ENCODE measurements around the gene CLIP3. TPM values are rescaled to one million over a fixed set of nuclear protein-coding genes. Genes with fewer than 3 reads are reported as not detected.

The CLIP3 gene
- total RNA-seq, 3 donors from 2014 or later = 4.6 to 68.9 (median 8.1) TPM

DNA sequence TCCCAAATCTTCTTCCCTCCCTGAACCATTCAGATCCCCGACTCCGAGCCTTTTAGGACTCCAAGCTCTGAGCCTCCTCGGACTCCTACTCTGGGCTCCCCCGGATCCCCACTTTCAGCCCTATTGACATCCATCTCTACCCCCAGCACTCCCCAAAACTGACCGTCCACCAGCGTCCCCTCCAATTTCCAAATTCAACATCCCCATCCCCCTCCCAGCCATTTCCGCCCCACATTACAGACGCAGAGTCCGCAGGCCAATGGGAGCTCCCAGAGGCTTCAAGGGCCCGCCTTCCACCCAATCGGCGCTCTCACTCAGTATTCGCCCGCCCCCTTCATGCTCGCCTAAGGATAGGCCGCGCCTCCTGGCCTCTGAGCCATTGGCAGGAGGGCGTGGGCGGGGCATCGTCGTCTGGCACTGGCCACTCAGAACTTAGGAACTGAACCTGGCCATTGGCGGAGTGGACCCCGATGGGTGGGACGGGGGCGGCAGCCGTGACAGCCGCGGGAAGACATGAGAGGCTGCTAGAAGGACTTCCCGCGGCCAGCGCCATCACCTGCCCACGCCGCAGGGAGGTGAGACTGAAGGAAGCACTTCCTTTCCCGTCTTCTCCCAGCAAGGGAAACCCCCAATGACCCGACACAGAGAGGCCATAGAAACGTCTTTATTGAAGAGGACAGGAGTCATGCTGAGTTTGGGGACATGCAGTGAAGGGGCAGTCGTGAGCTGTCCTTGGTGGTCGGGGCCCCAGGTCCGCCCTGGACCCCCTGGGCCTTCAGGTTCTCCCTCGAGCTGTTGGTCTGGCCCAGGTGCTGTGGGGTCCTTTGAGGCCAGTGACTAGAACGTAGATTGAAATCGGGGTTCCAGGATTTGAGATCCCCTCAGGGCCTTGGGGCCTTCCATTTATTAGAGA lies 18.4 kb downstream of the CLIP3 start, which contains the start of gene ALKBH6:
TSS of gene ALKBH6 (minus strand) at position 202 of the 913 bp plus-strand sequence. CDS start 816 bp downstream, outside the sequence.
- DNase-seq = peak; percentile 100

DNA sequence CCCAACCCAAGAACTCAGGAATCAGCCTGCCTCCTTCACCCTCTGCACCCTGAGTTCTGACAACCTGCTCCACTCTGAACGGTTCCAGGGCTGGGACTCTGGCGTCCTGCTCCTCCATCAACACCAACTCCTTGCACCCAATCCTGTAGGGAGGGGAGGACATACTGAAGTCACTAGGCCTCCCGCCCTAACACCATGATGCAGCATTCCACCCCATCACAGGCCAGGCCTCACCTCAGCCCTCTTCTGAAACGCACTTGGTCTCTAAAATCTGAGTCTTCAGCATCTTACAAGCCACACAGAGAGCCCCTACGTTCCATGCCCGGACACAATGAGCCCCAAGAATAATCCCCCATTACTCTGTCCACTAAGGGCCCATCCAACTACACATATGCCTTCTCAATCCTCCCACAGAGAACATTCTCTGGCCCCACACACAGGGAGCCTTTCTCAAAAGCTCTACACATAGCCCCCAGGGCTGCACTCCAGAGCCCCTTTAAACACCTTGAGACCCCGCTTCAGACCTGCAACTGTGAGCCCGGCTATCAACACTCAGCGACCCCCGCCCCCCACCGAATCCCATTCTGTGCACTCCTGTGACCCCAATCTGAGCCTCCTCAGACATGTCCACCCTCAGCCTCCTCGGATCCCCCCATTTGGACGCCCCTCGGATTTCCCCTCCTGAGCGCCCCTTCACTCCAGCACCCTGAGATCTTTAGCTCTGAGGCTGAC lies 19.2 kb downstream of the CLIP3 start:
- Histone ChIP-seq H3K36me3 (ENCODE audit: low read depth) (no peaks in the 10 kb centered on the region), H3K9me3 (no peaks in the 10 kb centered on the region), H3K4me1 (ENCODE audit: low read depth) (peaks cover 19% of the 10 kb centered on the region), H3K4me3 (peak overlapping the region; percentile 42)
- peak; percentile 31 to 59 (median 50) for DNase-seq
- TF ChIP-seq, protein P1, sequence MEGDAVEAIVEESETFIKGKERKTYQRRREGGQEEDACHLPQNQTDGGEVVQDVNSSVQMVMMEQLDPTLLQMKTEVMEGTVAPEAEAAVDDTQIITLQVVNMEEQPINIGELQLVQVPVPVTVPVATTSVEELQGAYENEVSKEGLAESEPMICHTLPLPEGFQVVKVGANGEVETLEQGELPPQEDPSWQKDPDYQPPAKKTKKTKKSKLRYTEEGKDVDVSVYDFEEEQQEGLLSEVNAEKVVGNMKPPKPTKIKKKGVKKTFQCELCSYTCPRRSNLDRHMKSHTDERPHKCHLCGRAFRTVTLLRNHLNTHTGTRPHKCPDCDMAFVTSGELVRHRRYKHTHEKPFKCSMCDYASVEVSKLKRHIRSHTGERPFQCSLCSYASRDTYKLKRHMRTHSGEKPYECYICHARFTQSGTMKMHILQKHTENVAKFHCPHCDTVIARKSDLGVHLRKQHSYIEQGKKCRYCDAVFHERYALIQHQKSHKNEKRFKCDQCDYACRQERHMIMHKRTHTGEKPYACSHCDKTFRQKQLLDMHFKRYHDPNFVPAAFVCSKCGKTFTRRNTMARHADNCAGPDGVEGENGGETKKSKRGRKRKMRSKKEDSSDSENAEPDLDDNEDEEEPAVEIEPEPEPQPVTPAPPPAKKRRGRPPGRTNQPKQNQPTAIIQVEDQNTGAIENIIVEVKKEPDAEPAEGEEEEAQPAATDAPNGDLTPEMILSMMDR (IDR thresholded peaks at IDR 0.05) = no peak
- intact Hi-C loops (cut with DNase I, micrococcal nuclease) = no loop called here
- ATAC-seq = no peak

More for the DNA sequence above, 18.4 kb downstream of the CLIP3 start, which contains the start of gene ALKBH6:
- Histone ChIP-seq H3K4me1 (ENCODE audit: low read depth) (peaks cover 12% of the 10 kb centered on the region), H3K36me3 (ENCODE audit: low read depth) (no peaks in the 10 kb centered on the region), H3K9me3 (no peaks in the 10 kb centered on the region), H3K4me3 (peak within 1 kb of the TSS; percentile 42)
- TF ChIP-seq, protein P1 (IDR thresholded peaks at IDR 0.05) = no peak
- intact Hi-C loops (cut with DNase I, micrococcal nuclease) = no loop called here
- peak; percentile 98 for ATAC-seq

DNA sequence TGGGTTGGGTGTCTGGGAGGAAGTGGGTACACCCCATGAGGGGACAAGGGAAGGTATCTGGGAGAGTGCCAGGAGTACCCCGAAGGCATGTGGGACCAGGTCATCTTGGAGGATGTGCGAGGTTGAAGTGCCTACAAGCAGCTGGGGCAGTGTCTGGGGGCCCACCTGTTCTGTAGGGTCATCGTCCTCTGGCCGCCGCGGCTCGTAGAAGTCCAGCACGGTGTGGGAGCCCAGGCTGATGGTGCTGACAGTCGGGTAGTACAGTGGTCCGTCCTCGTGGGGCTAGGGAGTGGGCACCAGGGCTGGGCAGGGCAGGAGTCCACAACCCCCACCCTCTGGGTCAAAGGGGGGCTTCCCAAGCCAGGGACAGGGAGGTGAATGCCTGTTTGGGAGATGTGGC lies 22.3 kb downstream of the CLIP3 start:
- Histone ChIP-seq H3K9me3 (no peaks in the 10 kb centered on the region), H3K4me1 (ENCODE audit: low read depth) (peaks cover 19% of the 10 kb centered on the region), H3K4me3 (no peak overlapping the region), H3K36me3 (ENCODE audit: low read depth) (no peaks in the 10 kb centered on the region)
- TF ChIP-seq, protein P1 (IDR thresholded peaks at IDR 0.05) = no peak
- ATAC-seq = no peak
- intact Hi-C loops (cut with DNase I, micrococcal nuclease) = no loop called here
- no peak for DNase-seq

DNA sequence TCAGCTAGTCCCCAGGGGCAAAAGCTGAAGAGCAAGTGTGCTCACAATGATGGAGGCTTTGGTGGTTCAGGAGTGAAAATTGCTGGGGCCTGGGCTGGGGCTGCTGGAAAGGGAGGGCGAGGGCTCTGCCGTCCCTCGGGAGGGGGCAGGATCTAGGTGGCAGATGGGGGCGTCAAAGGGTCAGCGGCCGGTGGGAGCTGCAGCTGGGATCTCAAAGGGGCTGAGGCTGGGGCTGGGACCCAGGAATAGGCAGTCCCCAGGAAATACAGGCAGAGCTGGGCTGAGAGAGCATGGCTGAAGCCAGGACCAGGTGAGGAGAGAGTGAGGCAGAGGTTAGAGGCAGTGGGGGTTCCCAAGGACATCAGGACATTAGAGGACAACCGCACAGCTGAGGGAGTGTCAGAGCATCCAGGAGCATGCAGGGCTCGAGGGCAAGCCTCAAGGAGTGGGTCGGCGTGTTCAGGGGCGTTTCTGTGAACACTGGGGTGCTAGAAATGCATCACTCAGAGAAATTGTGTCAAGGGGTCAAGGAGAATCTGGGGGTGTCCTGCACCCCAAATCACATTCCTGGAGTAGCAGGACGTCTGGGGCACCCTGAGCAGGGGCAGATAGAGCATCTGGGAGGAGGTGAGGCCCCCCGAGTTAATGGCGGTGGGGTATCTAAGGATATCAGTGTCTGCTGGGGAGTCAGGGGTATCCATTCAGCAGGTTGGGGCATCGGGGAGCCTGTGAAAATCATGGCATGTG lies 22.9 kb downstream of the CLIP3 start:
- peaks cover 18% of the 10 kb centered on the region for H3K4me1 ChIP-seq (ENCODE audit: low read depth)
- DNase-seq (no peak), ATAC-seq (no peak)
- no peaks in the 10 kb centered on the region for H3K9me3 ChIP-seq
- TF ChIP-seq, protein P1 (IDR thresholded peaks at IDR 0.05) = no peak
- intact Hi-C loops (cut with DNase I, micrococcal nuclease) = no loop called here
- H3K4me3 ChIP-seq = no peak overlapping the region
- no peaks in the 10 kb centered on the region for H3K36me3 ChIP-seq (ENCODE audit: low read depth)

DNA sequence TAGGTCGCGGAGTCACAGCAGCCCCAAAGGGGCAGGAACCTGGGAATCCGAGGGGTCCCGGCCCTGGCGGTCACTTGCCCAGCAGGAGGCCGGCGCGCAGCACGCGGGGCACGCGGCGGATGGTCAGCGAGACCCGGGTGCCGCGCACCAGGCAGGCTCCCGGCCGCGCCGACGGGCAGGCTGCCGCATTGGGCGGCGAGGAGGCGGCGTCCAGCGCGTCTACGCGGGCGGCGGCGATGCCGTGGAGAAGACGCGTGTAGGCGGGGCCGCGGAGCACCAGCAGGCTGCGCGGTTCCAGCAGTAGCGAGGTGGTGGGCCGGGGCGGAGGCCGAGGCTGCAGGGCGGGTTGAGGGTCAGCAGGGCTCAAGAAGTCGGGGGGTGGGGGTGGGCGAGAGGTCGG lies 23.5 kb downstream of the CLIP3 start:
- peaks cover 15% of the 10 kb centered on the region for H3K4me1 ChIP-seq (ENCODE audit: low read depth)
- no peaks in the 10 kb centered on the region for H3K36me3 ChIP-seq (ENCODE audit: low read depth)
- H3K4me3 ChIP-seq = peak overlapping the region; percentile 11
- intact Hi-C loops (cut with DNase I, micrococcal nuclease) = no loop called here
- DNase-seq (peak; percentile 71 to 81 (median 78)), ATAC-seq (peak; percentile 75)
- H3K9me3 ChIP-seq = no peaks in the 10 kb centered on the region
- TF ChIP-seq, protein P1 (IDR thresholded peaks at IDR 0.05) = no peak

All from mucosa of descending colon (tissue), 3 donors.